Body of pancreas (tissue), 4 donors: ENCODE measurements around the gene IL3RA. TPM values are rescaled to one million over a fixed set of nuclear protein-coding genes. Genes with fewer than 3 reads are reported as not detected.

Experiments used
- ATAC-seq: fragments of 150-250 bp; one replicate; pipeline ENCODE4 v1.9.1; 2016
- DNase-seq, 4 donors: peaks; one replicate each; pipeline ENCODE4 v3.0.0-alpha.2; 2019
- H3K27ac ChIP-seq, 4 donors: fragments of 200-600 bp; sonication (generic); 1 replicate in 3 of 4; 2 replicates in 1 of 4; pipeline versions ENCODE4 v1.5.1 to v1.6.1; 2016 to 2019; ENCODE audit warnings: mild to moderate bottlenecking in 1 of 4, mixed read lengths in 1 of 4, moderate library complexity in 1 of 4
- H3K27me3 ChIP-seq, 2 donors: fragments of 200-600 bp; sonication (generic); one replicate each; pipeline ENCODE4 v1.6.0; 2016; ENCODE audit warnings: mild to moderate bottlenecking in 1 of 2
- H3K36me3 ChIP-seq, 2 donors: fragments of 200-600 bp; sonication (generic); replicated peaks in 1 of 2; 2 replicates each; pipeline ENCODE4 v1.5.1; 2016; ENCODE audit warnings: low read depth in 2 of 2; ENCODE audit not compliant: insufficient read depth in 1 of 2
- H3K4me1 ChIP-seq: fragments of 200-600 bp; sonication (generic); one replicate; pipeline ENCODE4 v1.6.0; 2016
- H3K4me3 ChIP-seq, 2 donors: fragments of 200-600 bp; sonication (generic); 1 replicate in 1 of 2; 2 replicates in 1 of 2; pipeline ENCODE4 v1.5.1; 2016 to 2019
- H3K9me3 ChIP-seq, 3 donors: fragments of 200-600 bp; sonication (generic); 1 replicate in 2 of 3; 2 replicates in 1 of 3; pipeline ENCODE4 v1.5.1; 2016
- POLR2A ChIP-seq, 3 donors: fragments of 450-650 bp; IDR thresholded peaks; one replicate each; pipeline ENCODE4 v1.6.1; 2016; ENCODE audit warnings: antibody characterized with exemption in 3 of 3, mild to moderate bottlenecking in 2 of 3
- whole genome bisulfite sequencing, 2 donors: methylation state at CpG; one replicate each; pipeline ENCODE4 v1.1.5; 2017; 5-methylcytosine and 5-hydroxymethylcytosine counted together
- intact Hi-C: fragments of 100-400 bp; cut with DNase I; formaldehyde crosslinking; loops from one replicate; pipeline ENCODE4 v1.15.1; 2023
- total RNA-seq, 2 donors: library from RNA; depleted of rRNA; stranded (reverse); fragments of >200 nt; gene quantifications; one replicate each; pipeline ENCODE4 v1.1.0, GENCODE V29; 2016
- TF ChIP-seq, protein P1 (sequence below), 7 experiments: fragments of 450-650 bp in 4 of 7; fragments of 200-600 bp in 3 of 7; sonication (generic) in 3 of 7; IDR thresholded peaks; one replicate each; pipeline ENCODE4 v1.5.1; 2016 to 2019; ENCODE audit warnings: antibody characterized with exemption in 7 of 7

The IL3RA gene
- total RNA-seq, 2 donors from 2014 or later = 0.78 to 1.3 TPM

DNA sequence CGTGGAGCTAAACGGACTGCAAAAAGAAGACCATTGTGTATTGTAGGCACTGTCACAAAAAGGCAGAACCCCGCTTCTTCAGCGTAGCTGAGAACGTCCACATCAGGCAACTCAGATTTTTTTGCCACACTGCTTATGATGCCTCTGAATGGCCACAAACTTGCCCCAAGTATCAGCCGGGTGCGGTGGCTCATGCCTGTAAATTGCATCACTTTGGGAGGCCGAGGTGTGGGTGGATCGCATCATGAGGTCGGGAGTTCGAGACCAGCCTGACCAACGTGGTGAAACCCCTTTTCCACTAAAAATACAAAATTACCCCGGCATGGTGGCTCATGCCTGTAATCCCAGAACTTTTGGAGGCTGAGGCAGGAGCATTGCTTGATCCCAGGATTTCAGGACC, 14.9 kb upstream of the IL3RA start:
- ATAC-seq (no peak), DNase-seq (no peak)
- Histone ChIP-seq H3K27ac (no peak overlapping the region), H3K4me3 (no peak overlapping the region), H3K36me3 (no peaks in the 10 kb centered on the region), H3K4me1 (no peaks in the 10 kb centered on the region), H3K9me3 (no peaks in the 10 kb centered on the region), H3K27me3 (no peaks in the 10 kb centered on the region)
- intact Hi-C loops = no loop called here
- WGBS, 2 donors = 52 to 64% methylated on average over 11 to 13 of the region's 13 CpGs
- TF ChIP-seq POLR2A (IDR thresholded peaks at IDR 0.05) = no peak
- TF ChIP-seq, protein P1, sequence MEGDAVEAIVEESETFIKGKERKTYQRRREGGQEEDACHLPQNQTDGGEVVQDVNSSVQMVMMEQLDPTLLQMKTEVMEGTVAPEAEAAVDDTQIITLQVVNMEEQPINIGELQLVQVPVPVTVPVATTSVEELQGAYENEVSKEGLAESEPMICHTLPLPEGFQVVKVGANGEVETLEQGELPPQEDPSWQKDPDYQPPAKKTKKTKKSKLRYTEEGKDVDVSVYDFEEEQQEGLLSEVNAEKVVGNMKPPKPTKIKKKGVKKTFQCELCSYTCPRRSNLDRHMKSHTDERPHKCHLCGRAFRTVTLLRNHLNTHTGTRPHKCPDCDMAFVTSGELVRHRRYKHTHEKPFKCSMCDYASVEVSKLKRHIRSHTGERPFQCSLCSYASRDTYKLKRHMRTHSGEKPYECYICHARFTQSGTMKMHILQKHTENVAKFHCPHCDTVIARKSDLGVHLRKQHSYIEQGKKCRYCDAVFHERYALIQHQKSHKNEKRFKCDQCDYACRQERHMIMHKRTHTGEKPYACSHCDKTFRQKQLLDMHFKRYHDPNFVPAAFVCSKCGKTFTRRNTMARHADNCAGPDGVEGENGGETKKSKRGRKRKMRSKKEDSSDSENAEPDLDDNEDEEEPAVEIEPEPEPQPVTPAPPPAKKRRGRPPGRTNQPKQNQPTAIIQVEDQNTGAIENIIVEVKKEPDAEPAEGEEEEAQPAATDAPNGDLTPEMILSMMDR (IDR thresholded peaks at IDR 0.05) = no peak

DNA sequence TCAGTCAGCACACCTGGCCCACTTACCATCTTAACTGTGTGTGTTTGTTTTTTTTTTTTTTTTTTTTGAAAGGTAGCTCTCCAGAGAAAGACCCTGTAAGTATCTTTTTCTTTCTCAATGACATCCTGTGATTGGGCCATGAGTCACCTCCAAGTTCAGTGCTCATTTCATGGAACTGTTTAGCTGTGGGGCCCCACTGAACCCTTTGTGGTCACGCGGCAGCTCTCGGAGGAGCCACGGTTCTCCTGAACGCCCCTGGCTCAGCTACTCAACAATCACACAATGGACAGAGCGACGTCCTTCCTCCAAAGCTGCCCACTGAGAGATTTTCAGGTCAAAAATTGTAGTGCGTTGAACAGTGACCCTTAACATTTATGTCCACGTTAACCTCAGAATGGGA, 14.2 kb upstream of the IL3RA start:
- no peak for ATAC-seq
- no peak for TF ChIP-seq POLR2A (IDR thresholded peaks at IDR 0.05)
- TF ChIP-seq, protein P1 (IDR thresholded peaks at IDR 0.05) = no peak
- no peaks in the 10 kb centered on the region for H3K36me3 ChIP-seq
- no peak overlapping the region for H3K27ac ChIP-seq
- no peak for DNase-seq
- WGBS, 2 donors = 55 to 89% methylated on average over 9 of the region's 9 CpGs
- intact Hi-C loops = no loop called here
- no peak overlapping the region for H3K4me3 ChIP-seq
- H3K9me3 ChIP-seq = no peaks in the 10 kb centered on the region
- H3K4me1 ChIP-seq = no peaks in the 10 kb centered on the region
- no peaks in the 10 kb centered on the region for H3K27me3 ChIP-seq

GRCh38 chrX:1323315-1323714, 13.3 kb upstream of the IL3RA start:
- H3K36me3 ChIP-seq = no peaks in the 10 kb centered on the region
- DNase-seq (peak in 3 of 4 donors; percentile 16 to 52 (median 24)), ATAC-seq (no peak)
- H3K9me3 ChIP-seq = no peaks in the 10 kb centered on the region
- H3K4me1 ChIP-seq = no peaks in the 10 kb centered on the region
- no peaks in the 10 kb centered on the region for H3K27me3 ChIP-seq
- H3K27ac ChIP-seq = no peak overlapping the region
- 16 to 26% methylated on average over 3 to 10 of the region's 10 CpGs for WGBS, 2 donors
- no peak for TF ChIP-seq POLR2A (IDR thresholded peaks at IDR 0.05)
- TF ChIP-seq, protein P1 (IDR thresholded peaks at IDR 0.05) = peak in 3 of 7 experiments; percentile 6 to 9 (median 7)
- intact Hi-C loops = no loop called here
- H3K4me3 ChIP-seq = no peak overlapping the region

DNA sequence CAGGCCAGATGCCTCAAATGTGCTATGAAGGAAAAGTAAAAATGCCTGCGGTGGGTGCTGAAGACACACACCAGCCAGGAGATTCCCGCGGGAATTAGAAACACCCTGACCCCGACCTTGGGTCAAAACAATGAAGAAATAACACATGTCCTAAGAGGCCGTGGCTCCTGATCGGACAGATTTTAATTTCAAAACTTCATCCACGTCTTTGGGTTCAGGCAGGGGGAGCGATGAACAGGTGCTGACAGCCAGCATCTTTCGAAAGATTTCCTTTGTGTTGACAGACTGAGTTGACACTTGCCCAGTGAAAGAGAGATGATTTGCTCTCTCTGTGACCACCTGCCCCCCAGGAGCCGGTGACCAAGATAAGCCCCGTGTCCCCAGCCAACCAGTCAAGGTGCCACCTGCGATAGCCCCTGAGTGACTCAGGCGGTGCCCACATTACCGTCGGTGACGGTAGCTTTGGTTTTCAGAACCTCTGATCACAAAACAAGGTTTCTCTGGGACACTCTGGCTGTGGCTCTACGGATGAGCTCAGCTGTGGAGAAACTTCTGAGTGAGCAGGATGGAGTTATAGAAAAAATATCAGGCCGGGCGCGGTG, 11.0 kb upstream of the IL3RA start:
- no peak overlapping the region for H3K4me3 ChIP-seq
- no peaks in the 10 kb centered on the region for H3K9me3 ChIP-seq
- intact Hi-C loops = no loop called here
- H3K27ac ChIP-seq = no peak overlapping the region
- TF ChIP-seq, protein P1 (IDR thresholded peaks at IDR 0.05) = no peak
- H3K4me1 ChIP-seq = no peaks in the 10 kb centered on the region
- ATAC-seq = no peak
- WGBS, 2 donors = 30 to 36% methylated on average over 13 to 20 of the region's 20 CpGs
- no peaks in the 10 kb centered on the region for H3K27me3 ChIP-seq
- no peak for DNase-seq
- no peaks in the 10 kb centered on the region for H3K36me3 ChIP-seq

GRCh38 chrX:1327651-1328304, 8.8 kb upstream of the IL3RA start:
- 41 to 69% methylated on average over 7 to 18 of the region's 18 CpGs for WGBS, 2 donors
- Histone ChIP-seq H3K4me1 (no peaks in the 10 kb centered on the region), H3K9me3 (no peaks in the 10 kb centered on the region), H3K4me3 (no peak overlapping the region), H3K27me3 (no peaks in the 10 kb centered on the region), H3K36me3 (no peaks in the 10 kb centered on the region), H3K27ac (no peak overlapping the region)
- no peak for DNase-seq
- ATAC-seq = no peak
- intact Hi-C loops = no loop called here
- TF ChIP-seq, protein P1 (IDR thresholded peaks at IDR 0.05) = no peak
- TF ChIP-seq POLR2A (IDR thresholded peaks at IDR 0.05) = no peak
